Esophagus muscularis mucosa (tissue), 4 donors: ENCODE data around the gene CD72.

Experiments
- CTCF ChIP-seq, 3 experiments: fragments of 200-600 bp in 2 of 3; fragments of 450-650 bp in 1 of 3; sonication (generic) in 2 of 3; IDR thresholded peaks; one replicate each; pipeline ENCODE4 v1.5.1; 2017 to 2019; ENCODE audit warnings: antibody characterized with exemption in 3 of 3, mild to moderate bottlenecking in 2 of 3, moderate library complexity in 1 of 3
- EP300 ChIP-seq: sonication (generic); formaldehyde crosslinking; IDR thresholded peaks from one replicate; pipeline ENCODE4 v1.6.1; 2017; ENCODE audit warnings: antibody characterized with exemption
- POLR2A ChIP-seq: fragments of 450-650 bp; IDR thresholded peaks from one replicate; pipeline ENCODE4 v1.6.1; 2017; ENCODE audit warnings: antibody characterized with exemption, moderate library complexity, mild to moderate bottlenecking, low read depth
- POLR2AphosphoS5 ChIP-seq, 2 donors: sonication (generic); formaldehyde crosslinking; IDR thresholded peaks; one replicate each; pipeline ENCODE4 v1.6.1; 2017; ENCODE audit warnings: antibody characterized with exemption in 2 of 2

GRCh38 chr9:35664531-35665470 lies 46.6 kb upstream of the CD72 start, which contains the start of gene ARHGEF39:
- peak in 1 of 3 experiments; percentile 22 for TF ChIP-seq CTCF (IDR thresholded peaks at IDR 0.05)
- TF ChIP-seq POLR2A: no peak
- no peak for TF ChIP-seq EP300
- TF ChIP-seq POLR2AphosphoS5 (IDR thresholded peaks at IDR 0.05): peak in 1 of 2 donors; percentile 87
